Activated T-helper 1 cell treated with anti-CD3 and anti-CD28 coated beads, Interleukin-2, amount 50 U/mL, for 16 hours (primary cell): ENCODE results near the gene NCK2.

Experiments used
- DNase-seq, 2 donors: peaks; one replicate each; pipeline ENCODE4 v3.0.0-alpha.2; 2020; ENCODE audit warnings: low read depth in 1 of 2, low spot score in 1 of 2

The NCK2 gene

GRCh38 chr2:105744909-105745853 is at the start of gene NCK2:
TSS of gene NCK2 (plus strand) at chr2:105744912. CDS start at chr2:105855064, 110,152 bp downstream.
- DNase-seq: no peak

GRCh38 chr2:105697781-105698449 is 46.8 kb upstream of the NCK2 start:
- DNase-seq: no peak

GRCh38 chr2:105698820-105699219 is 45.9 kb upstream of the NCK2 start:
- no peak for DNase-seq

GRCh38 chr2:105701042-105701441 is 43.7 kb upstream of the NCK2 start:
- no peak for DNase-seq

- DNase-seq: no peak
Measured at GRCh38 chr2:105708697-105709096, 36.0 kb upstream of the NCK2 start.

- DNase-seq: no peak
Measured at GRCh38 chr2:105711394-105711793, 33.3 kb upstream of the NCK2 start.

GRCh38 chr2:105712166-105712915 is 32.4 kb upstream of the NCK2 start:
- no peak for DNase-seq

GRCh38 chr2:105712981-105713596 is 31.6 kb upstream of the NCK2 start:
- no peak for DNase-seq

GRCh38 chr2:105714141-105714540 is 30.6 kb upstream of the NCK2 start:
- no peak for DNase-seq

- no peak for DNase-seq
Measured at GRCh38 chr2:105718846-105719481, 25.7 kb upstream of the NCK2 start.

GRCh38 chr2:105721991-105722511 is 22.7 kb upstream of the NCK2 start:
- no peak for DNase-seq

GRCh38 chr2:105722726-105723297 is 21.9 kb upstream of the NCK2 start:
- DNase-seq: no peak

- DNase-seq: no peak
Measured at GRCh38 chr2:105723431-105723830, 21.3 kb upstream of the NCK2 start.

- no peak for DNase-seq
Measured at GRCh38 chr2:105725388-105725787, 19.3 kb upstream of the NCK2 start.

GRCh38 chr2:105730170-105730569 is 14.5 kb upstream of the NCK2 start:
- DNase-seq: no peak

- DNase-seq: no peak
Measured at GRCh38 chr2:105731511-105731910, 13.2 kb upstream of the NCK2 start.

- DNase-seq: no peak
Measured at GRCh38 chr2:105732101-105732500, 12.6 kb upstream of the NCK2 start.

GRCh38 chr2:105732955-105733607 is 11.6 kb upstream of the NCK2 start:
- no peak for DNase-seq

GRCh38 chr2:105733875-105734274 is 10.8 kb upstream of the NCK2 start:
- no peak for DNase-seq
